Hepatocyte (in vitro differentiated cells): ENCODE data around the gene STAC3.

Experiments used
- CTCF ChIP-seq: fragments of 200-600 bp; sonication (generic); IDR thresholded peaks from 2 replicates; pipeline ENCODE4 v1.5.1; 2016; ENCODE audit warnings: antibody characterized with exemption, mild to moderate bottlenecking; ENCODE audit not compliant: poor library complexity
- EZH2 ChIP-seq: fragments of 200-600 bp; sonication (generic); IDR thresholded peaks from 2 replicates; pipeline ENCODE4 v1.6.1; 2016; ENCODE audit warnings: antibody characterized with exemption, mild to moderate bottlenecking, borderline replicate concordance

- peak; percentile 83 for TF ChIP-seq EZH2
- TF ChIP-seq CTCF = no peak
Observed at GRCh38 chr12:57216921-57217879, 33.8 kb downstream of the STAC3 start.
